HUDEP-2 (cell line): ENCODE measurements around the gene RAB3IL1.
"Not testable (repeated sequence)": the region's sequence is repeated elsewhere in the genome, so short reads cannot be mapped to it uniquely, and the experiment has no call there.

Experiments
- DNase-seq, 76 experiments: peaks; one replicate each; lab custom pipeline; 2025; ENCODE audit not compliant: unreplicated experiment in 76 of 76; lab: John Stamatoyannopoulos, UW

Gene RAB3IL1

DNA sequence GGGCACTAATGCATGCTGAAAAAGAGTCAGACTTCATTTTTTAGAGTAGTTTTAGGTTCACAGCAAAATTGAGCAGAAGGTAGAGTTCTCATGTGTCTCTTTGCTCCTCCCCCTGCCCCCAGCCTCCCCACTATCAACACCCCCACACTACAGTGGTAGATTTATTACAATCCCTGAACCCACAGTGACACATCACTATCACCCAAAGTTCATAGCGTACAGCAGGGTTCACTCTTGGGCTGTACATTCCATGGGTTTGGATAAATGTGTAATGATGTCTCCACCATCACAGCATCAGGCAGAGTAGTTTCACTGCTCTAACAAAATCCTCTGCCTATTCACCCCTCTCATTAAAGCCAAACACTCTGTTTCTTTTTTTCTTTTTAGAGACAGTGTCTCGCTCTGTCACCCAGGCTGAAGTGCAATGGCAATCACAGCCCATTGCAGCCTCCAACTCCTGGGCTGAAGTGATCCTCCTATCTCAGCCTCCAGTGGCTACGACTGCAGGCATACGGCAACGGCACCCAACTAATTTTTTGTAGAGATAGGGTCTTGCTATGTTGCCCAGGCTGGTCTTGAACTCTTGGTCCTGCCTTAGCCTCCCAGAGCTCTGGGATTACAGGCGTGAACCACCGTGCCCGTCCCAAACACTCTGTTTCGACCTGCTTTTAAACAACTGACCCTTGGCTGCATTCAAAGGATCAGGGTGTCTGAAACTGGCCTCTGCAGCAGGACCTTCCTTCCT is 36.9 kb upstream of the RAB3IL1 start:
- peak in 2 of 76 experiments; percentile 13 to 16 for DNase-seq

DNA sequence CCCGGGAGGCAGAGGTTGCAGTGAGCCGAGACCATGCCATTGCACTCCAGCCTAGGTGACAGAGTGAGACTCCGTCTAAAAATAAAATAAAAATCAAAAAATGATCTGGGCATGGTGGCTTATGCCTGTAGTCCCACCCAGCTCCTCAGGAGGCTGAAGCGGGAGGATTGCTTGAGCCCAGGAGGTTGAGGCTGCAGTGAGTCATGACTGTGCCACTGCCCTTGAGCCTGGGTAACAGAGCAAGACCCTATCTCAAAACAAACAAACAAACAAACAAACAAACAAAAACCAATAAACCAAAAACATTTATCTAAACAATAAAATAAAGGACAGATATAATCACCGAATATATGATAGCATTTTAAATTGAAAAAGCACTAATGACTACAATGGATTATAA is 36.3 kb upstream of the RAB3IL1 start:
- not testable (repeated sequence) for DNase-seq

DNA sequence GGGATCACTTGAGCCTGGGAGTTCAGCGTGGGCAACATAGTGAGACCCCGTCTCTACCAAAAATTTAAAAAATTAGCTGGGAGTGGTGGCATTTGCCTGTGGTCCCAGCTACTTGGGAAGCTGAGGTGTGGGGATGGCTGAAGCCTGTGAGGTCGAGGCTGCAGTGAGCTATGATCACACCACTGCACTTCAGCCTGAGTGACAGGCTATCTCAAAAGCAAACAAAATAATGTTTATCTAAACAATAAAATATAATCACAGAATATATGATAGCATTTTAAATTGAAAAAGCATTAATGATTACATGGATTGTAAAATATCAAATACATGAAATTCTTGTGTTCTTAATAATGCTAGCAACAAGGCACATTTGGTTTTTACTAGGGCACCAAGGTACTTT is 35.5 kb upstream of the RAB3IL1 start:
- no peak for DNase-seq

DNA sequence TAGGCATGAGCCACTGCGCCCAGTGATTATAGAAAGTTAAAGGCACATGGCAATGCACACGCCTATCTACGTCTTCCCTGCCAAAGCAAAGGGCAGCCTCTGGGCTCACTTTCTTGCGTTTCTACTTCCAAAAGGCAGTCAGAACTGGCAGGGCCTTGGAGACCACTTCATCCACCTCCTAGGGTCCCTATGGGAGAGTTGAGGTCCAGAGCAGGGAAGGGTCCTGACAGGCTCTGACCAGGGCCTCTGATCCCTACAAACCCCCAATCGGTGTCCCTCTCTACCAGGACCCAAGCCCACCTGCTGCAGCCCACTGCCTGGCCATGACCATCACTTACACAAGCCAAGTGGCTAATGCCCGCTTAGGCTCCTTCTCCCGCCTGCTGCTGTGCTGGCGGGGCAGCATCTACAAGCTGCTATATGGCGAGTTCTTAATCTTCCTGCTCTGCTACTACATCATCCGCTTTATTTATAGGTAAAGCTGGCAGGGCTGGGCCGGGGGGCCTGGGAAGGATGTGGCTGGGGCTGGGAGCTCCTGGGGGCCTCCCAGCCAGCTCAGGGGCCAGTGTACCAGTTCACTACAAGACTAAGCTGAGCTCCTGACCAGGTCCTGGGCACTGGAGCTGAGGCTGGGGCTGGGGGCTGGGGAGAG is 34.2 kb upstream of the RAB3IL1 start:
- no peak for DNase-seq

DNA sequence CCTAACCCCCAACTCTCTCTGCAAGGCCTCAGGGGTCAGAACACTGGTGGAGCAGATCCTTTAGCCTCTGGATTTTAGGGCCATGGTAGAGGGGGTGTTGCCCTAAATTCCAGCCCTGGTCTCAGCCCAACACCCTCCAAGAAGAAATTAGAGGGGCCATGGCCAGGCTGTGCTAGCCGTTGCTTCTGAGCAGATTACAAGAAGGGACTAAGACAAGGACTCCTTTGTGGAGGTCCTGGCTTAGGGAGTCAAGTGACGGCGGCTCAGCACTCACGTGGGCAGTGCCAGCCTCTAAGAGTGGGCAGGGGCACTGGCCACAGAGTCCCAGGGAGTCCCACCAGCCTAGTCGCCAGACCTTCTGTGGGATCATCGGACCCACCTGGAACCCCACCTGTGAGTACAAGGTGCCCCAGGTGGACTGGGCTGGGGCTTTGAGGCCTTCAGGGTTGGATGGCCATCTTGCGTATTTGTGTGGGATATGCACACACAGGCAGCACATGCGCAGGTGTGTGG is 32.7 kb upstream of the RAB3IL1 start, which contains the start of gene BEST1:
TSS of gene BEST1 (plus strand) at position 317 of the 513 bp plus-strand sequence. CDS start 1,456 bp downstream, outside the sequence.
- no peak for DNase-seq

DNA sequence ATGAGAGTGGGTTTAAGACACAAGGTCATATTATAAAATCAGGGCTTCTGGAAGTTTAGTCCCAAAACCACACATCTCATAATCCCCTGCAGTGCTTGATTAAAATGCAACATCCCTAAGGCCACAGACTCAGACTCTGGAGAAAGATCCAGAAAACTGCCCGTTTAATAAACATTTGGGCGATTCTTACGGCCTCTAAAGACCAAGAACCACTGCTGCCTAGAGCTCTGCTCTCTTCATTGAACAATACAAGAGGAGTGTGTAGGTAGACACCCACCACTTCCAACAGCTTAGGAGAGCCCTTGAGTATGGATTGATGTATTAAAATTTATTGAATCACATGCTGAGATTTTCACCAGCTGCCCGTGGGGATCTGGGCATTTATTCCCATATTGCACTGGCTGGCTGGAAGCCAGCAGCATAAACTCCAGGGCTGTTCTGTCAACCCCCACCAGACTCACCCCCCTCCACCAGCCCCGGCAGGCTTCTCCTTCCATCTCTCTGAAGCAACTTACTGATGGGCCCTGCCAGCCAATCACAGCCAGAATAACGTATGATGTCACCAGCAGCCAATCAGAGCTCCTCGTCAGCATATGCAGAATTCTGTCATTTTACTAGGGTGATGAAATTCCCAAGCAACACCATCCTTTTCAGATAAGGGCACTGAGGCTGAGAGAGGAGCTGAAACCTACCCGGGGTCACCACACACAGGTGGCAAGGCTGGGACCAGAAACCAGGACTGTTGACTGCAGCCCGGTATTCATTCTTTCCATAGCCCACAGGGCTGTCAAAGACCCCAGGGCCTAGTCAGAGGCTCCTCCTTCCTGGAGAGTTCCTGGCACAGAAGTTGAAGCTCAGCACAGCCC is 32.0 kb upstream of the RAB3IL1 start:
- DNase-seq, result peak in 12 of 76 experiments; percentile 6 to 40 (median 22)

DNA sequence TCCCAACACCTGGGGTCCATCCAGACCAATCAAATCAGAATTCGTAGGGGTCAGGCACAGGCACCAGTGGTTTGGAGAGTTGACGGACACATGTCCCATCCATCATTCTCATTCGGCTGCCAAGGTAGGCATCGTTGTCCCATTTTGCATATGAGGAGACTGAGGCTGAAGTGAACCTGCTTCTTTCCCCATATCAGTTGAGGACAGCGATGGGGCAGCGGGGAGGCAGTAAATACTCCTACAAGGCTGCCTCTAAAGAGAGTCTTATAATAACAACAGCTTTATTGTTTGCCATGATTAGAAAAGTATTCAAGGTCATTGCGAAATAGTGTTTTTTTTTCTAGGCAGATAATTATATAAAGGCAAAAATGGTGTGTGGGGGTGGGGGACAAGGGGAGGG is 31.1 kb upstream of the RAB3IL1 start:
- no peak for DNase-seq

DNA sequence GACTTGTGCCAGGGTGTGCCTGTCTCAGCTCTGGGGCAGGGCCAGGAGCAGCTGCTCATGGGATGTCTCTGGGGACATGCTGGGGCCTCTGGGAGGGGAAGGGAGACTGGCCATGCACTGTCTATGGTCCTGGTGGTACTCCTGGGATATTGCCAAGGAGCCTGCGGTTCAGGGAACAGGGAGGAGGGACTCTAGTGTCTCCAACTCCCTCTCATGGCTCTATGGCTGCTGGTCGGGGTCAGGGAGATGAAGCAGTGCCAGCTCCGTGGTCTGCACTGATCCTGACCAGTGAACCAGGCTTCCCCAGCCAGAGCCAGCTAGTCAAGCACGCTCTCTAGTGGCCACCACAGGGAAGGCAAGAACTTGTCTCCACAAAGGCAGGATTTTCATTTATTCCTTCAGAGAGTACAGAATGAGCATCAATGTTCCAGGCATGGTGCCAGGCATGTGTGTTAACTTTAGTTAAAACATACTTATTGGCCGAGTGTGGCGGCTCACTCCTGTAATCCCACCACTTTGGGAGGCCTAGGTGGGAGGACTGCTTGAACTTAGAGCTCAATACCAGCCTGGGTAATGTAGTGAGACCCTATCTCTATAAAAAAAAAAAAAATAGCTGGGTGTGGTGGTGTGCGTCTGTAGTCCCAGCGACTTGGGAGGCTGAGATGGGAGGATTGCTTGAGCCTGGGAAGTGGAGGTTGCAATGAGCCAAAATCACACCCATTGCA is 30.3 kb upstream of the RAB3IL1 start:
- DNase-seq, result peak in 71 of 76 experiments; percentile 31 to 90 (median 73)

DNA sequence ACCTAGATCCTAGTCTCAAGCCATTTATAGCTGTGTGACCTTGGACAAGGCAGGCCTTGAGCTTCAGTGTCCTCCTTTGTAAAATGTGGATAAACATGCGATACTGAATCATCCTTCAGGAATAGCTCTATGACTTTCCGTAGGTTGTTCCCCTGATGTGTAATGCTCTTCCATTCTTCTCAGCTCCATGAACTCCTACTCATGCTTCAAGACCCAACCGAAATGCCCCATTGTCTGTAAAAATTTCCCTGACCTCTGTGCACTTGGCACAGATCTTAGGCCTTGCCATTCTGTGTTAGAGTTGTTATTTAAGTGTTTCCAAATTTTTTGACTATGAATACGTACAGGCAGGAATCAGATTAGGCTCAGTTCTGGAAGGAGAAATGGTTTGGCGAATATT is 29.5 kb upstream of the RAB3IL1 start:
- DNase-seq, result no peak

DNA sequence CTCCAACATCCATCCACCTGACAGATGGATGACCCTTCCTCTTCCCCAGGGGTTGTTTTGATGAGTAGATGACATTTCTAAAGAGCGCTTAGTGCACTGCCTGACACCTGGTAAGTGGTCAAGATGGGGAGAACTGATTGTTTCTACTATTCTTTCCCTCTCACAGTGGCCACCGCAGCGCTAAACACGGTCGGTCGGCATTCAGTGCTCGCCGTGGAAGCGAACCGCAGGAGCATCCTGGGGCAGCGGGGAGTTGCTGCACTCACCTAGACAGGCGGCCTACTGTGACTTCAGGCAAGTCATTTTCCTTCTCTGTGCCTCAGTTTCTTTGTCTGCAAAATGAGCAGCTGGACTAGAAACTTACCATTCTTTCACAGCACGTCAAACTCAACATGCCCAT is 27.8 kb upstream of the RAB3IL1 start:
- DNase-seq, result no peak

DNA sequence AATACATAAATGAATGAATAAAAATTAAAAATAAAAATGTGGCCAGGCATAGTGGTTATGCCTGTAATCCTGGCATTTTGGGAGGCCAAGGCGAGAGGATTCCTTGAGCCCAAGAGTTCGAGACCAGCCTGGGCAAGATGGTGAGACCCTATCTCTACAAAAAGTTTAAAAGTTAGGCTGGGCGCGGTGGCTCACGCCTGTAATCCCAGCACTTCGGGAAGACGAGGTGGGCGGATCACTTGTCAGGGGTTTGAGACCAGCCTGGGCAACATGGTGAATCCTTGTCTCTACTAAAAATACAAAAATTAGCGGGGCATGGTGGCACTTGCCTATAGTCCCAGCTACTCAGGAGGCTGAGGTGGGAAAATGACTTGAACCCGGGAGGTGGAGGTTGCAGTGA is 23.1 kb upstream of the RAB3IL1 start:
- DNase-seq, result no peak

DNA sequence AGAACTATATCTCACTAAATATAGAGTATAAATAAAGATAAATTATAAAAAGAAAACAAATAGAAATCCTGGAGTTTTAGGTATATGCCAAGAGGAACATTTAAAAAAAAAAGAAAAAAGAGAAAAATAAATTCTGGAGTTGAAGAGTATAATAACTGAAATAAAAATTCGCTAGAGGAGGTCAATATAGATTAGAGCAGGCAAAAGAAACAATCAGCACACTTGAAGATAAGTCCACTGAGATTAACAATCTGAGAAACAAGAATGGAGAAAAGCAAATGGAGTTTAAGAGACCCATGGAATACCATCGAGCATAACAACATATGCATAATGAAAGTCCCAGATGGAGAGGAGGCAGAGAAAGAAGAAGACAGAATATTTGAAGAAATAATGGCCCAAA is 18.5 kb upstream of the RAB3IL1 start:
- no peak for DNase-seq

DNA sequence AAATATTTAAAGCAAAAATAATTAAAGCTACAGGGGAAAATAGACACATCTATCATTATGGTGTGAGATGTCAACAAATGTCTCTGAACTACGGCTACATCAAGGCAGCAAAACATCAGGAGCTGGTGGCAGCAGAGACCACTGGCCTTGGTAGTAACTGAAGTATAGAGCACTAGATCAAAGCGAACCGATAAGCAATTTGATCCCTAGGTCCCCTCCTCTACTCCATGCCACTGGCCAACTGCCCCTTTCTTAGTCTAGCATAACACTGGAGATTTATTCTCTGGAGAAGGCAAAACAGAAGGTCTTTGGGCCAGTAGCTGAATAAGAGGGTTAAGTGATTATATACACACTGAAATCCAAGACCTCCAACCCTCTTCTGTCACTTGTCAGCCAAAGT is 13.6 kb upstream of the RAB3IL1 start:
- no peak for DNase-seq

DNA sequence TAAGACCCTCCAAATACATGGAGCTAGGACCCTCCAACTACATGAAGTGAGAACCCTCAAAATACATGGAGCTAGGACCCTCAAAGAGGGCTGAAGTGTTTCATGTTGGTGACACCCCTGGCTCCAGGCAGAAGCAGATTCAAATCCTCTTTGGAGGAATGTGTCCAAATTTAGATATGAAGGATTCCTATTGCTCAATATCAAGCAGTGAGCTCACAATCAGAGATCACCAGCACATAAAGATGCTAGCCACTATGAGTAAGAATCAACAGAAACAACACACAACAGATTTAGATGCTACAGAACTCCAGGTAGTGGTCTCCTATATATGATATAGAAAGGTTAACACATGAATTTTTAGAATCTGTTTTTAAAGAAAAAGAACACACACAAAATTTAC is 11.2 kb upstream of the RAB3IL1 start:
- DNase-seq, result no peak

DNA sequence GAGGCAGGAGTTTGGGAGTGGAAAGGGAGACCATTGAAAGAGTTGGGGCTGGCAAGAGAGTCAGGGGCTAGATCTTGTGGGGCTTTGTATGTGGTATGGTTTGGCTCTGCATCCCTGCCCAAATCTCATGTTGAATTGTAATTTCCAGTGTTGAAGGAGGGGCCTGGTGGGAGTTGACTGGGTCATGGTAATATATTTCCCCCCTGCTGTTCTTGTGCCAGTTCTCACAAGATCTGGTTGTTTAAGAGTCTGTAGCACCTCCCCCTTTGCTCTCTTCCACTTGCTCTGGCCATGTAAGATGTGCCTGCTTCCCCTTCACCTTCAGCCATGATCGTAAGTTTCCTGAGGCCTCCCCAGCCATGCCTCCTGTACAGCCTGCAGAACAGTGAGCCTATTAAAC is 10.1 kb upstream of the RAB3IL1 start:
- peak in 2 of 76 experiments; percentile 12 to 19 for DNase-seq

DNA sequence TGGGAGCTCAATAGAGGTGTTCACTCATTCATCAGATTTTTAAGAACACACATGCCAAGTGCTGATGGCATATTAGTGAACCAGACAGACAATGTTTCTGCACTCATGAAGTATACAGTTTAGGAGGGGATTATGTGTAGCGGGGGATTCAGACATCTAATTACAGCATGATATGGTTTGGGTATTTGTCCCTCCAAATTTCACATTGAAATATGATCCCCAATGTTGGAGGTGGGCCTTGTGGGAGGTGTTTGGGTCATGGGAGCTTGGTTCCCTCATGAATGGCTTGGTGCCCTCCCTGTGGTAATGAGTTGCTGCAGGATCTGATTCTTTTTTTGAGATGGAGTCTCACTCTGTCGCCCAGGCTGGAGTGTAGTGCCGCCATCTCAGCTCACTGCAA is 8.9 kb upstream of the RAB3IL1 start:
- no peak for DNase-seq

DNA sequence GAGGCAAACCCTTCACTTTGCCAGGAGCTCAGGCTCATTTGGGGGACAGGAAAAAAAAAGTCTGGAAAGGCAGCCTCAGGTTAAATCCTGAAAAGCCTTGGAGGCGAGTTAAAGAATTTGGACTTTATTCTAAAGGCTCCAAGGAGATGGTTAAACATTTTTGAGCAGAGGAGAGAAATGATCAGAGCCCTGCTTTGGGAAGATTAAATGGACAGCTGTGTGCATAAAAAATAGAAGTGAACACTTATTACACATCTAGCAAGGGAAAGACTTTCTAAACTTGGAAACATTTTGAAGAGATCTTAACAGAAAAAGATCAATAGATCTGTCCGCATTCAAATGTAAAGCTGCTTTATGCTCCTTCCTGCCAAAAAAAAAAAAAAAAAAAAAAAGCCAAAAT is 8.4 kb upstream of the RAB3IL1 start:
- no peak for DNase-seq

DNA sequence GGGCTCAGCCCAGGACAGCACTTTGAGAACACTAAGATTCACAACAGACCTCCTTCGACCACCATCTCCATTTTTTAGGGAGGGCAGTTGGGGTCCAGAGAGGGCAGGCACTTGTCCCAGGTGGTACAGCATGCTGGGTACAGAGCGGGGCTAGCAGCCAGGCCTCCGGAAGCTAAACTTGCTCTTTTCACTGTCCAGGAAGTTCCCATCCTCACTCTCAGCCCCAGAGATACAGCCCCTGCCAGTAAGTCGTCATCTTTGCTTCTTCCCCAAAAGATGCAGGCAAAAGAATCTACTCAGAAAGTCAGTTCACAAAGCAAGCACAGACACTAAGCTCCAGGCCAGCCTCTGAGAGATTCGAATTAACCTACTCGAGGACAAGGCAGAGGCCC is 6.7 kb upstream of the RAB3IL1 start:
- no peak for DNase-seq

DNA sequence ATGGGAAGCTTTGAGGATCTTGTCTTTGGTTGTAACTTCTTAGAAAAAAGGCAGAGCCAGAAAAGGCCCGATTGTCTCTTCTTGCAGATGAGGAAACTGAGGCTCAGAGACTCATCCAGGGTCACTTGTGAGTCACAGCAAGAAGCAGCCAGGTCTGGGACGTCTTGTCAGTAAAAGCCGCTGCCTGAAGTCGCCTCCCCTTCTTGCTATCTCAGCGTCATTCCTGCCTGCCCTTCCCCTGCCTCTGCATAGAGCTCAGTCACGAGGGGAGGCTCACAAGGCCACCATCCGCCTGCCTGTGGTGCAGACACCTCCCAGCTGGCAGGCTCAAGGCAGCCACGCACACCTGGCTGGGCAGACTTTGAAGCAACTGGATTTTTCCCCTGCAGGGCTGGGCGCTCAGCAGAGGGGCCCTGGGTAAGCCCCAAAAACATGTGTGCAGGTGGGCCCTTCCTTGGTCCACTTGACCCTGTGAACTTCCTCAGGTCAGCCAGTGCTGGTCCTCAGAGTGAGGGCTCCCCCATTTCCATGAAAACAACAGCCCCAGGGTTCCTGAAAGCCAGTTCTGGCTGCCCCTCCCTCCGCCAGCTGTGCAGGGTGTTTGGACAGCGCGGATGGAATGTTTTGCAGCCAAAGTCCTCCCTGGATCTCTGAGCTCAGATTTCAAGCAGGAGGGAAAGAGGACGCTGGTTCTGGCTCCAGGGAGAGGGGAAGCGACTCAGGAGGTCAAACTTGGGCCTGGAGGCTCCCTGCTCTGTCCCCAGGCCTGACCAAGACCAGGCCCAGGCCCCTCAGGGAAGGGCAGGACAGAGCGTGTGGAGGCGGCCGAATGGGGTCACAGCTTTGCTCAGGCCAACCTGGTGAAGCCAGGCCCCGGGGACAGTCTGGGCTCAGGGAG is 6.0 kb upstream of the RAB3IL1 start:
- DNase-seq, result peak in 74 of 76 experiments; percentile 29 to 91 (median 80)
